ENCODE results near the gene MPPED1. TPM values are rescaled to one million over a fixed set of nuclear protein-coding genes. Genes with fewer than 3 reads are reported as not detected.

The MPPED1 gene
- total and polyA plus RNA-seq, 2 donors (not counting 3 experiments of a cell fraction or from before 2014, with no cell fraction given) = not detected

DNA sequence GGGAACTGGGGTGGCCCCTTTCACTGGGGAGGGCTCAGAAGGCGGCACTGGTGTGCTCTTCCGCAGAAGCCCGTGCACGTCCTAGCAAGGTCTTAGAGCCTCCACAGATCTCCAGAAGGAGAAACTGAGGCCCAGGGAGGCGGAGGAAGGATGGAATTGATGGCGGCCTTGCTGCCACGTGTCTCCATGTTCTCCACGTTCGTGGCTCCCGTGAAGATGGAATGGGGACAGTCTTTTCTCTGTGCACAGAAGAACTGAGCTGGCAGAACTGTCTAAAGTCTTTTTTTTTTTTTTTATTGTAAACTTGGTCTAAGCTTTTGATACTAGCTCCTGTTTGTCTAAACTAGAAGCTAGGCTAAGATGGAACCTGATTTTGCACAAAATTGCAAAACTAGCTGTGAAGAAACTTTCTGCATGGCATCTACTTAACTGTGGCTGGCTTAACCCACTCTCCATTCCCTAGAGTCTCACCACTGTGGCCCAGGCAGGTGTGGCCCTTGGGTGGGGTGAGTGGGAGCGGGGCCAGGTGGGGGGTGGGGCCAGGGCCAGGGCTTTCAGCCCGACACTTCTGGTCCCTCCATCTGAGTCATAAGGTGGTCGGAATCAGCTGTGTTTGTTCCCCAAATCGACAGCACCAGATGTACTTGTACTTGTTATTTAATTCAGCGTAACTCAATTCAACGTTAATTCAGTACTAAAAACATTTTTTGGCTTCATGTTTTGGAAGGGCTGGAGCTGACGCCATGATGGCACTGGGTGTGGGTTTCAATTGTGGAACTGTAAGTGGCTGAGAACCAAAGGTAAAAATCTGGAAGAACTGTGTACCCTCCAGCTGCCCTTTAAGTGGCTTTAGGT, 120.7 kb downstream of the MPPED1 start:
- Histone ChIP-seq H3K27ac (ENCODE audit: insufficient read depth, low read depth, low read length) (no peak overlapping the region), H3K9me1 (replicated peaks; ENCODE audit: control insufficient read depth, extremely low read depth, insufficient read depth, low read length) (no peaks in the 10 kb centered on the region), H3K4me2 (ENCODE audit: insufficient read depth, low read length) (no peak overlapping the region), H3K36me3 (ENCODE audit: control insufficient read depth in 2 of 2, extremely low read depth in 1 of 2, insufficient read depth in 2 of 2, low read length in 2 of 2) (no peaks in the 10 kb centered on the region), H3K4me1 (ENCODE audit: control insufficient read depth, extremely low read depth, insufficient read depth, low read length) (no peaks in the 10 kb centered on the region), H3K9ac (replicated peaks; ENCODE audit: extremely low read depth, insufficient read depth, low read length) (no peak overlapping the region), H2AFZ (ENCODE audit: low read depth, low read length) (no peak overlapping the region), H4K20me1 (replicated peaks; ENCODE audit: control insufficient read depth, extremely low read depth, insufficient read depth, low read length) (no peaks in the 10 kb centered on the region), H3K9me3 (replicated peaks; ENCODE audit: control insufficient read depth, insufficient read depth, low read length) (no peaks in the 10 kb centered on the region), H3K4me3 (replicated peaks in 1 of 3; ENCODE audit: insufficient read depth in 1 of 3, low read depth in 1 of 3, low read length in 3 of 3) (no peak overlapping the region), H3K79me2 (ENCODE audit: control insufficient read depth, insufficient read depth, low read length) (no peaks in the 10 kb centered on the region), H3K27me3 (ENCODE audit: control insufficient read depth in 2 of 2, insufficient read depth in 2 of 2, low read length in 2 of 2) (no peaks in the 10 kb centered on the region)
- DNase-seq (ENCODE audit: low read depth, low spot score) (no peak), FAIRE-seq (no peak)
- POLR2A ChIA-PET = no interaction called here
- BruUV-seq (replicated peaks) = no TSS peak
- TF ChIP-seq MYC (IDR thresholded peaks at IDR 0.05; ENCODE audit: low read depth, low read length) (no peak), GATA2 (IDR thresholded peaks at IDR 0.05; ENCODE audit: insufficient read depth, insufficient read length, low read depth, low read length) (no peak), EZH2 (IDR thresholded peaks at IDR 0.05; ENCODE audit: borderline replicate concordance, low read depth, low read length, severe bottlenecking) (no peak), FOS (IDR thresholded peaks at IDR 0.05; ENCODE audit: borderline replicate concordance, insufficient read depth, low read length) (no peak), POLR2A (IDR thresholded peaks at IDR 0.05; ENCODE audit: low read depth, low read length) (no peak)
- CTCF ChIA-PET = no interaction called here
- intact Hi-C loops (cut with micrococcal nuclease) = no loop called here
- dilution Hi-C loops (cut with MboI; ENCODE audit: extremely low pct_ligation_motif_present, low sequenced_read_pairs) = no loop called here

DNA sequence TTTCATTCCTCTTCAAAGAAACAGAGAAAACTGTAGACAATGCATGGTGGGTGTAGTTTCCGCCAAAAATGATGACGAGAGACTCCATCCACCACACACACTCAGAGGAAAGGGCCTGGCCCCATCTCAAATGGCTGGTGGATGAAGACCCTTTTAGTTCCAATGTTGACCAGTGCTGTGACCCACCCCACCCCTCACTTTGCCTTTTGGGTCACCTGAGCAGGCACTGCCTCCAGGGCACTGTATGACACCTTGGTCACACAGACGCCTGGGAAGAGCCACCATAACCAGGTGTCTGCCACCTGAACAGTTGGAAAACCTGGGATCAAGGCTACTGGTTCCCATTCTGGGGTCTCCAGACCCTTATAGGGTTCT, 121.3 kb downstream of the MPPED1 start:
- no peak for FAIRE-seq
- no peak for DNase-seq (ENCODE audit: low read depth, low spot score)
- H2AFZ ChIP-seq (ENCODE audit: low read depth, low read length) = no peak overlapping the region
- dilution Hi-C loops (cut with MboI; ENCODE audit: extremely low pct_ligation_motif_present, low sequenced_read_pairs) (no loop called here), intact Hi-C loops (cut with micrococcal nuclease) (no loop called here)
- H3K27me3 ChIP-seq (ENCODE audit: control insufficient read depth in 2 of 2, insufficient read depth in 2 of 2, low read length in 2 of 2) = no peaks in the 10 kb centered on the region
- H3K4me1 ChIP-seq (ENCODE audit: control insufficient read depth, extremely low read depth, insufficient read depth, low read length) = no peaks in the 10 kb centered on the region
- no peak overlapping the region for H3K4me2 ChIP-seq (ENCODE audit: insufficient read depth, low read length)
- ChIA-PET POLR2A (no interaction called here), CTCF (no interaction called here)
- no peaks in the 10 kb centered on the region for H3K9me3 ChIP-seq (replicated peaks; ENCODE audit: control insufficient read depth, insufficient read depth, low read length)
- no peak overlapping the region for H3K9ac ChIP-seq (replicated peaks; ENCODE audit: extremely low read depth, insufficient read depth, low read length)
- TF ChIP-seq EZH2 (IDR thresholded peaks at IDR 0.05; ENCODE audit: borderline replicate concordance, low read depth, low read length, severe bottlenecking) = no peak
- no peak for TF ChIP-seq GATA2 (IDR thresholded peaks at IDR 0.05; ENCODE audit: insufficient read depth, insufficient read length, low read depth, low read length)
- TF ChIP-seq MYC (IDR thresholded peaks at IDR 0.05; ENCODE audit: low read depth, low read length) = no peak
- TF ChIP-seq FOS (IDR thresholded peaks at IDR 0.05; ENCODE audit: borderline replicate concordance, insufficient read depth, low read length) = no peak
- no peaks in the 10 kb centered on the region for H3K36me3 ChIP-seq (ENCODE audit: control insufficient read depth in 2 of 2, extremely low read depth in 1 of 2, insufficient read depth in 2 of 2, low read length in 2 of 2)
- BruUV-seq (replicated peaks) = no TSS peak
- H3K9me1 ChIP-seq (replicated peaks; ENCODE audit: control insufficient read depth, extremely low read depth, insufficient read depth, low read length) = no peaks in the 10 kb centered on the region
- no peaks in the 10 kb centered on the region for H3K79me2 ChIP-seq (ENCODE audit: control insufficient read depth, insufficient read depth, low read length)
- no peaks in the 10 kb centered on the region for H4K20me1 ChIP-seq (replicated peaks; ENCODE audit: control insufficient read depth, extremely low read depth, insufficient read depth, low read length)
- H3K4me3 ChIP-seq (replicated peaks in 1 of 3; ENCODE audit: insufficient read depth in 1 of 3, low read depth in 1 of 3, low read length in 3 of 3) = no peak overlapping the region
- no peak overlapping the region for H3K27ac ChIP-seq (ENCODE audit: insufficient read depth, low read depth, low read length)
